Measurements from ENCODE around the gene EED. TPM values are rescaled to one million over a fixed set of nuclear protein-coding genes. Genes with fewer than 3 reads are reported as not detected.

The EED gene
- total and polyA plus RNA-seq, 9 of the 15 experiments (the other 6 are each of a cell fraction or from before 2014, with no cell fraction given): 33.0 to 110 (median 55.1) TPM

DNA sequence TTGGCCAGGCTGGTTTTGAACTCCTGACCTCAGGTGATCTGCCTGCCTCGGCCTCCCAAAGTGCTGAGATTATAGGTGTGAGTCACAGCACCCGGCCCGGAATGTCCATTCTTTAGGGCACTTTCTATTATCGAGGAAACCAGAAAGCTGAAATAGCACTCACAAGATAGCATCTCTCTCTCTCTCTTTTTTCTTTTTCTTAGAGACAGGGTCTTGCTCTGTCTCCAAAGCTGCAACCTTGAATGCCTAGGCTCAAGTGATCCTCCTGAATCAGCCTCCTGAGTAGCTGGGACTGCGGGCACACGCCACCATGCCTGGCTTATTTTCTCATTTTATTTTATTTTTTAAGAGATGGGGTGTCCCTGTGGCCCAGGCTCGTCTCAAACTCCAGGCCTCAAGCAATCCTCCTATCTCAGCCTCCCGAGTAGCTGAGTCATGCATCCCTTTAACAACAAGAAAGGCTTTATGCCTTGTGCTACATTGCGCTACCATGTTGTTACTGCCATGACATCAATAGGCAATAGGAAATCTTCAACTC, 7.2 kb upstream of the EED start (continued):
- TF ChIP-seq, protein P1, sequence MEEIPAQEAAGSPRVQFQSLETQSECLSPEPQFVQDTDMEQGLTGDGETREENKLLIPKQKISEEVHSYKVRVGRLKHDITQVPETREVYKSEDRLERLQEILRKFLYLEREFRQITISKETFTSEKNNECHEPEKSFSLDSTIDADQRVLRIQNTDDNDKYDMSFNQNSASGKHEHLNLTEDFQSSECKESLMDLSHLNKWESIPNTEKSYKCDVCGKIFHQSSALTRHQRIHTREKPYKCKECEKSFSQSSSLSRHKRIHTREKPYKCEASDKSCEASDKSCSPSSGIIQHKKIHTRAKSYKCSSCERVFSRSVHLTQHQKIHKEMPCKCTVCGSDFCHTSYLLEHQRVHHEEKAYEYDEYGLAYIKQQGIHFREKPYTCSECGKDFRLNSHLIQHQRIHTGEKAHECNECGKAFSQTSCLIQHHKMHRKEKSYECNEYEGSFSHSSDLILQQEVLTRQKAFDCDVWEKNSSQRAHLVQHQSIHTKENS (CRISPR knock-in tag; IDR thresholded peaks at IDR 0.05): no peak
- TF ChIP-seq MAFF (IDR thresholded peaks at IDR 0.05; ENCODE audit: low read length): peak; percentile 69
- TF ChIP-seq ATF1 (CRISPR knock-in tag; IDR thresholded peaks at IDR 0.05): no peak
- TF ChIP-seq ATF1 (tag; IDR thresholded peaks at IDR 0.05): peak; percentile 24; the same call in 1 of the 2 replicates
- no peak for TF ChIP-seq ETV5 (CRISPR knock-in tag; IDR thresholded peaks at IDR 0.05; ENCODE audit: low read depth)
- peak; percentile 95 for TF ChIP-seq DPF2 (IDR thresholded peaks at IDR 0.05)
- TF ChIP-seq GATA2 (CRISPR knock-in tag; IDR thresholded peaks at IDR 0.05): peak; percentile 27; the same call in 1 of the 2 replicates
- TF ChIP-seq TRIM28 (IDR thresholded peaks at IDR 0.05): no peak
- no peak for TF ChIP-seq CAMTA2 (CRISPR knock-in tag; conservative IDR thresholded peaks at IDR 0.05)
- TF ChIP-seq, protein P2, sequence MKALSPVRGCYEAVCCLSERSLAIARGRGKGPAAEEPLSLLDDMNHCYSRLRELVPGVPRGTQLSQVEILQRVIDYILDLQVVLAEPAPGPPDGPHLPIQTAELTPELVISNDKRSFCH (CRISPR knock-in tag; IDR thresholded peaks at IDR 0.05): no peak
- TF ChIP-seq, protein P2 (tag; IDR thresholded peaks at IDR 0.05): no peak
- TF ChIP-seq SMARCA4 (IDR thresholded peaks at IDR 0.05): peak; percentile 88
- peak; percentile 67 for TF ChIP-seq CTBP1 (IDR thresholded peaks at IDR 0.05; ENCODE audit: borderline replicate concordance)
- peak; percentile 58 for TF ChIP-seq CBFA2T2 (conservative IDR thresholded peaks at IDR 0.05)
- TF ChIP-seq ARID1B (IDR thresholded peaks at IDR 0.05): peak; percentile 90
- TF ChIP-seq SMAD4 (CRISPR knock-in tag; conservative IDR thresholded peaks at IDR 0.05): 0 out of 2 replicates have a peak, but pooled peaks have one; percentile 63
- peak; percentile 82 for TF ChIP-seq FOSL1 (tag; conservative IDR thresholded peaks at IDR 0.05)
- peak; percentile 89 for TF ChIP-seq C11orf30 (IDR thresholded peaks at IDR 0.05; ENCODE audit: low read depth)
- TF ChIP-seq STAT5A (IDR thresholded peaks at IDR 0.05; ENCODE audit: borderline replicate concordance, low read length): 0 out of 2 replicates have a peak, but pooled peaks have one; percentile 10
- TF ChIP-seq MAFG (tag; conservative IDR thresholded peaks at IDR 0.05): peak; percentile 89
- peak; percentile 26; the same call in 1 of the 2 replicates for TF ChIP-seq NCOA1 (IDR thresholded peaks at IDR 0.05; ENCODE audit: low read depth)
- TF ChIP-seq EHMT2 (IDR thresholded peaks at IDR 0.05): peak; percentile 82
- peak; percentile 58 for TF ChIP-seq TEAD4 (IDR thresholded peaks at IDR 0.05; ENCODE audit: low read length)
- no peak for TF ChIP-seq TEAD4 (CRISPR knock-in tag; IDR thresholded peaks at IDR 0.05; ENCODE audit: borderline replicate concordance)
- TF ChIP-seq SMARCB1 (IDR thresholded peaks at IDR 0.05; ENCODE audit: insufficient read length, low read depth): no peak
- TF ChIP-seq, protein P3, sequence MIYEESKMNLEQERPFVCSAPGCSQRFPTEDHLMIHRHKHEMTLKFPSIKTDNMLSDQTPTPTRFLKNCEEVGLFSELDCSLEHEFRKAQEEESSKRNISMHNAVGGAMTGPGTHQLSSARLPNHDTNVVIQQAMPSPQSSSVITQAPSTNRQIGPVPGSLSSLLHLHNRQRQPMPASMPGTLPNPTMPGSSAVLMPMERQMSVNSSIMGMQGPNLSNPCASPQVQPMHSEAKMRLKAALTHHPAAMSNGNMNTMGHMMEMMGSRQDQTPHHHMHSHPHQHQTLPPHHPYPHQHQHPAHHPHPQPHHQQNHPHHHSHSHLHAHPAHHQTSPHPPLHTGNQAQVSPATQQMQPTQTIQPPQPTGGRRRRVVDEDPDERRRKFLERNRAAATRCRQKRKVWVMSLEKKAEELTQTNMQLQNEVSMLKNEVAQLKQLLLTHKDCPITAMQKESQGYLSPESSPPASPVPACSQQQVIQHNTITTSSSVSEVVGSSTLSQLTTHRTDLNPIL (CRISPR knock-in tag; IDR thresholded peaks at IDR 0.05): no peak
- TF ChIP-seq MCM2 (IDR thresholded peaks at IDR 0.05; ENCODE audit: low read depth): no peak
- no peak for TF ChIP-seq PML (IDR thresholded peaks at IDR 0.05; ENCODE audit: low read length)
- TF ChIP-seq SIX5 (IDR thresholded peaks at IDR 0.05; ENCODE audit: borderline replicate concordance in 1 of 2, insufficient read depth in 1 of 2, low read depth in 1 of 2, low read length in 2 of 2): no peak
- no peak for TF ChIP-seq ZNF143 (CRISPR knock-in tag; IDR thresholded peaks at IDR 0.05)
